Hepatocyte (in vitro differentiated cells): ENCODE results near the gene UBL3.

Source experiments
- EZH2 ChIP-seq: fragments of 200-600 bp; sonication (generic); IDR thresholded peaks from 2 replicates; pipeline ENCODE4 v1.6.1; 2016; ENCODE audit warnings: antibody characterized with exemption, mild to moderate bottlenecking, borderline replicate concordance
- TF ChIP-seq, protein P1 (sequence below): fragments of 200-600 bp; sonication (generic); IDR thresholded peaks from 2 replicates; pipeline ENCODE4 v1.5.1; 2016; ENCODE audit warnings: antibody characterized with exemption, mild to moderate bottlenecking; ENCODE audit not compliant: poor library complexity

DNA sequence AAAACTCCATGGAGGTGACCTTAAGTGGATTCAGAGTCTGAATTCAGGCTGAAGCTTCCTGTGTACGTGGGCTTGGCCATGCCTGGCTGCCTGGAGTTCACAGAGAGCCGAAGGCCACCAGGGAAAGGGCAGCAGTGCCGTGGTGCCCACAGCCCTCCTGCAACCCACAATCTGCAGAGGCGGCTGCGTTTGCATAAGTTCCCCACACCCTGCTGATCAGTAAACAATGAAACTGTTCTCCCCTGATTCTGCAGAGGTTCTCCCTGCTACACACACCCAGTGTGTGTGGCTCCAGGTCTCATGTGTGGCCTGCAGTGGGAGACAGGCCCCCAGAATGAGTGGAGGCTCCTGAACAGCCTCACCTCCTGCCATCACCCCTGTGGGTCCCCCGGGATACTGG, 128.0 kb downstream of the UBL3 start:
- TF ChIP-seq, protein P1, sequence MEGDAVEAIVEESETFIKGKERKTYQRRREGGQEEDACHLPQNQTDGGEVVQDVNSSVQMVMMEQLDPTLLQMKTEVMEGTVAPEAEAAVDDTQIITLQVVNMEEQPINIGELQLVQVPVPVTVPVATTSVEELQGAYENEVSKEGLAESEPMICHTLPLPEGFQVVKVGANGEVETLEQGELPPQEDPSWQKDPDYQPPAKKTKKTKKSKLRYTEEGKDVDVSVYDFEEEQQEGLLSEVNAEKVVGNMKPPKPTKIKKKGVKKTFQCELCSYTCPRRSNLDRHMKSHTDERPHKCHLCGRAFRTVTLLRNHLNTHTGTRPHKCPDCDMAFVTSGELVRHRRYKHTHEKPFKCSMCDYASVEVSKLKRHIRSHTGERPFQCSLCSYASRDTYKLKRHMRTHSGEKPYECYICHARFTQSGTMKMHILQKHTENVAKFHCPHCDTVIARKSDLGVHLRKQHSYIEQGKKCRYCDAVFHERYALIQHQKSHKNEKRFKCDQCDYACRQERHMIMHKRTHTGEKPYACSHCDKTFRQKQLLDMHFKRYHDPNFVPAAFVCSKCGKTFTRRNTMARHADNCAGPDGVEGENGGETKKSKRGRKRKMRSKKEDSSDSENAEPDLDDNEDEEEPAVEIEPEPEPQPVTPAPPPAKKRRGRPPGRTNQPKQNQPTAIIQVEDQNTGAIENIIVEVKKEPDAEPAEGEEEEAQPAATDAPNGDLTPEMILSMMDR: no peak
- TF ChIP-seq EZH2: no peak
